Measurements from ENCODE around the gene MRPL46.

GRCh38 chr15:88441076-88441730 is 26.0 kb downstream of the MRPL46 start:
- TF ChIP-seq CTCF (IDR thresholded peaks at IDR 0.05 in 4 of 5, conservative IDR thresholded peaks at IDR 0.05 in 1 of 5) = no peak
- TF ChIP-seq POLR2A (IDR thresholded peaks at IDR 0.05) = no peak

Measured in gastrocnemius medialis (tissue), 4 donors.